Measurements from ENCODE around the gene TMEM132A.

The TMEM132A gene, protein sequence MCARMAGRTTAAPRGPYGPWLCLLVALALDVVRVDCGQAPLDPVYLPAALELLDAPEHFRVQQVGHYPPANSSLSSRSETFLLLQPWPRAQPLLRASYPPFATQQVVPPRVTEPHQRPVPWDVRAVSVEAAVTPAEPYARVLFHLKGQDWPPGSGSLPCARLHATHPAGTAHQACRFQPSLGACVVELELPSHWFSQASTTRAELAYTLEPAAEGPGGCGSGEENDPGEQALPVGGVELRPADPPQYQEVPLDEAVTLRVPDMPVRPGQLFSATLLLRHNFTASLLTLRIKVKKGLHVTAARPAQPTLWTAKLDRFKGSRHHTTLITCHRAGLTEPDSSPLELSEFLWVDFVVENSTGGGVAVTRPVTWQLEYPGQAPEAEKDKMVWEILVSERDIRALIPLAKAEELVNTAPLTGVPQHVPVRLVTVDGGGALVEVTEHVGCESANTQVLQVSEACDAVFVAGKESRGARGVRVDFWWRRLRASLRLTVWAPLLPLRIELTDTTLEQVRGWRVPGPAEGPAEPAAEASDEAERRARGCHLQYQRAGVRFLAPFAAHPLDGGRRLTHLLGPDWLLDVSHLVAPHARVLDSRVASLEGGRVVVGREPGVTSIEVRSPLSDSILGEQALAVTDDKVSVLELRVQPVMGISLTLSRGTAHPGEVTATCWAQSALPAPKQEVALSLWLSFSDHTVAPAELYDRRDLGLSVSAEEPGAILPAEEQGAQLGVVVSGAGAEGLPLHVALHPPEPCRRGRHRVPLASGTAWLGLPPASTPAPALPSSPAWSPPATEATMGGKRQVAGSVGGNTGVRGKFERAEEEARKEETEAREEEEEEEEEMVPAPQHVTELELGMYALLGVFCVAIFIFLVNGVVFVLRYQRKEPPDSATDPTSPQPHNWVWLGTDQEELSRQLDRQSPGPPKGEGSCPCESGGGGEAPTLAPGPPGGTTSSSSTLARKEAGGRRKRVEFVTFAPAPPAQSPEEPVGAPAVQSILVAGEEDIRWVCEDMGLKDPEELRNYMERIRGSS

GRCh38 chr11:60924110-60924905 is at the start of gene TMEM132A:
Gene TMEM132A (plus strand): TSS chr11:60924460. CDS start chr11:60924634, 174 bp downstream.
- DNase-seq (ENCODE audit: low read depth): no peak

DNA sequence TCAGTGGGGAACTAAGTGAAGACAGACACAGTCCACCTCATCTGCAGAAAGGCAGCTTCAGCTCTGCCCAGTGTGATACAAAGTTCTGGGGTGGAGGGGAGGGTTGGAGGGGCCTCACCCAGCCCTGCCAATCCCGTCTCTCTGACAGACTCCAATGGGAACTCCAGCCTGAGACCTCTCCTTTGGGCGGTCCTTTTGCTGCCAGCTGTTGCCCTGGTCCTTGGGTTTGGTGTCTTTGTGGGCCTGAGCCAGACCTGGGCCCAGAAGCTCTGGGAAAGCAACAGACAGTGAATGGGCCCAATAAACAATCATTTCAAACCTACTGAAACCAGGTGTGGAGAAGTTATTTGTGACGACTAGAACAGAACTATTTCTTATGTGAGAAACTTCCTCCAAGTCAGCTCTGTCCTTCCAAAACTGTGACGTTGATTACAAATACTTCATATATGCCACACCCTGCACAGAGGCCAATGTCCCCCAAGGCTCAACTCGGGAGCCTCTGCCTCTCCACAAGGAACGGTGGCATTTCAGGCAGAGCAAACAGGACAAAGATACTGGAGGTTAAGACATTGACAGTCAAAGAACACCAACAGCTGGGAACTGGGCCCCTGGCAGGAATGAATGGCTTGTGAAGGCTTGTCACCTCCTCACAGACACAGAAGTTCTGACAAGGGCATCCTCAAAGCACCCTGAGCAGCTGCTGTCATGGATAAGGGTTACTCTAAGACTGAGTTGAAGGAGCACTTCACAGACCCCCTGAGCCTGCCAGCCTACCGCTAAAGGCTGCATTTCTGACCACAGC is 48.7 kb upstream of the TMEM132A start:
- no peak for DNase-seq (ENCODE audit: low read depth)

- no peak for DNase-seq (ENCODE audit: low read depth)
Observed at GRCh38 chr11:60876168-60876485, 48.1 kb upstream of the TMEM132A start.

DNA sequence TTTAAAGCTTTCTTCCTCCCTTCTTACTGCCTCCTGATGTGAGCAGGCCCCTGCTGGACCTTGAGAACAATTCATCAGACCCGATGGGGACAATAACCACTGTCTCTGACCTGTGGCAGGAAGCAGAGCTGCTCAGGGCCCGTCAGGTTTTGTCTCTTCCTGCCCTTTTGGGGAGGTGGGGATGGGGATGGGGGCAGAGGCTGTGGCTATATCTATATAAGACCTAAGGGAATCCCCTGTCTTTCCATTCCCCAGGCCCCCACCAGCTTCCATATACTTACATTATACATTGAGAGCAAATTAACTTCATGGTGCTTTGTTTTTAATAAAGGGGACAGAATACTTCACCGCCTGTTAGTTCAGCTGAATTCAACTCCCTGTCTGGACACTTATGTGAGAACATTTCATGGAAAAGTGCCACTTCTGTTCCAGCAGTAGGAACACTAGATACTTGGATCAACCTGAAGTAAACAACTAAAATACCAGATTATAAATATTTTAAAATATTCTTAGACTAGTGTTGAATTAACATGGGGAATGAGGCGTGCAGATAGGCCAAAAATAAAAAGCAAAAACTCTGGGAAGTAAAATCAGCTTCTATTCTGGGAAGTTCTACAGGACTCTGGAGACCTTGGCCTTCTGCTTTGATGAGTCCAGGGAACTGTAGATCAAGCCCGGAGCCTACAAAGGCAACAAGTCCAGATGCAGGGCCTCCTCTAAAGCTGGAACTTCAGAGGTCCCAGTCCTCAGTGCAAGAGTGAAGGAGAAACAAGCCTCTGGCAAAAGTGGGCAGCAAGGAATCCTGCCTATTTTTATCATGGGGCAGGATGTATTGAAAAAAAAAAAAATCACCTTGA is 45.8 kb upstream of the TMEM132A start:
- no peak for DNase-seq (ENCODE audit: low read depth)

- no peak for DNase-seq (ENCODE audit: low read depth)
Observed at GRCh38 chr11:60879104-60879503, 45.2 kb upstream of the TMEM132A start.

- DNase-seq (ENCODE audit: low read depth): no peak
Observed at GRCh38 chr11:60879971-60880588, 44.2 kb upstream of the TMEM132A start.

- DNase-seq (ENCODE audit: low read depth): no peak
Observed at GRCh38 chr11:60880643-60881282, 43.5 kb upstream of the TMEM132A start.

GRCh38 chr11:60887556-60887955 is 36.7 kb upstream of the TMEM132A start:
- DNase-seq (ENCODE audit: low read depth): no peak

GRCh38 chr11:60889869-60890311 is 34.4 kb upstream of the TMEM132A start:
- DNase-seq (ENCODE audit: low read depth): no peak

DNA sequence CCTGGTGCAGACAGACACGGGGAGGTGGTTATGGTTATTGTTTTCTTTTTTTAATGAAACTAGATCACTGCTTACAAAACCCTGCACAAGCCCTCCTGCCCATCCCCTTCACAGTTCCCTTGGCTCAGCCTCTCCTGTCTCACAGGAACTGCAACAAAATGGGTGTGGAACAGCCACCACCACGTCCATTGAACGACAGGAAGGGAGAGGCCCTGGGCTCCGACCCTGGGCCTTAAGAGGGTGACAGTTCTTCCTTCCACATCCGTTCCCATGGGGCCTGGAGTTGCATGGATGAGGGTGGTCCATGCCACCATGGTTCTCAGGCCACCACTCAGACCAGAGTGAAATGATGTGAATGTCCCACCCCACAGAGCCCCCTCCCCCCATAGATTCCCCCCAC is 33.6 kb upstream of the TMEM132A start:
- DNase-seq (ENCODE audit: low read depth): no peak

GRCh38 chr11:60891103-60891741 is 33.0 kb upstream of the TMEM132A start:
- DNase-seq (ENCODE audit: low read depth): no peak

DNA sequence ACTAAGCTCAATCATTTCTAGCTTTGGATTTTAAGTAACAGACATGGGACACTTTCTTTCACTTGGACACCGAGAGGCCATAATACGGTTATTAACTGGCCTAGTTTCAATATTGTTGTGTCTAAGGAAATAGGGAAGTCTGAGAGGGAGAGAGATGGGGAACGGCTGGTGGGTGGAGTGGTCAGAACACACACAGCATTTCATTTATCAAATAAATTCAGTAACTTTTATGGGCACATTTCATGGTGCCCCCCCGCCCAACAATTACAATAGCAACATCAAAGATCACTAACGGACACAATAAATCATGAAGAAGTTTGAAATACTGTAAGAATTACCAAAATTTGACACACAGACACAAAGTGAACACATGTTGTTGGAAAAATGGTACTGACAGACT is 28.6 kb upstream of the TMEM132A start:
- DNase-seq (ENCODE audit: low read depth): no peak

DNA sequence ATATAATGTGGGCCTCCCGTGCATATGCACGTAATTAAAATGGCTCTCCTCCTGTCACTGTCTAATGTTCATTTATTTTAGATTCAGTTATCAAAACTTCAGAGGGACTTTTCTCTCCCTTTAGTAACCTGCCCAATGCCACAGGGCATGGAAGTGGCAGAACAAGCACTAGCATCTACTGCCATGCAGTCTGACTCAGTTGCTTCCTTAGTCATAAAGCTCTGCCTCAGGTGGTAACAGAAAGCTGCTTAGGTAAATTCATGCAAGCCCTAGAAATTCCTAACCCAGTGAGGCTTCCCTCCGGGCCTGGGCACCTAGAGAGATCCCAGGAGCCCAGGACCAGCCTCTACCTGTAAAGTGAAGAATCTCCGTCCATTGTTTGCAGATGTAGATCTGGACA is 26.8 kb upstream of the TMEM132A start:
- DNase-seq (ENCODE audit: low read depth): no peak

- no peak for DNase-seq (ENCODE audit: low read depth)
Observed at GRCh38 chr11:60899046-60899936, 25.0 kb upstream of the TMEM132A start.

DNA sequence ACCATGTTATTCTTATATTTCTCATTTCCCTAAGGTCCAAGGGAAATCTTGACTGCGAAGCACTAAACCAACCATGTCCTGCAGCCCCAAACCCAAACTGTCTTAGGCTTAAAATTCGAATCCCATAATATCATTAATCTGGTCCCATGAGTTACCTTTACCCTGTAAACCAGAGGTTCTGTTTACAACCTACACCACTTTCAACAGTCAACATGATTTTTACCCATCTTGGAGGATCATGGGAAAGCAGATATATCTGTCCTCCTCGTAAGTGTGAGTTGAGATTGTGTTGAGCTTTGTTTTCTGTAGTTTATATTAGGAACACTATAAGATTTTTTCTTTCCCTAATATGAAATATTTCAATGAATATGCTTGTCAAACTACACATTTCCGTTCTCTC is 24.3 kb upstream of the TMEM132A start:
- DNase-seq (ENCODE audit: low read depth): no peak

DNA sequence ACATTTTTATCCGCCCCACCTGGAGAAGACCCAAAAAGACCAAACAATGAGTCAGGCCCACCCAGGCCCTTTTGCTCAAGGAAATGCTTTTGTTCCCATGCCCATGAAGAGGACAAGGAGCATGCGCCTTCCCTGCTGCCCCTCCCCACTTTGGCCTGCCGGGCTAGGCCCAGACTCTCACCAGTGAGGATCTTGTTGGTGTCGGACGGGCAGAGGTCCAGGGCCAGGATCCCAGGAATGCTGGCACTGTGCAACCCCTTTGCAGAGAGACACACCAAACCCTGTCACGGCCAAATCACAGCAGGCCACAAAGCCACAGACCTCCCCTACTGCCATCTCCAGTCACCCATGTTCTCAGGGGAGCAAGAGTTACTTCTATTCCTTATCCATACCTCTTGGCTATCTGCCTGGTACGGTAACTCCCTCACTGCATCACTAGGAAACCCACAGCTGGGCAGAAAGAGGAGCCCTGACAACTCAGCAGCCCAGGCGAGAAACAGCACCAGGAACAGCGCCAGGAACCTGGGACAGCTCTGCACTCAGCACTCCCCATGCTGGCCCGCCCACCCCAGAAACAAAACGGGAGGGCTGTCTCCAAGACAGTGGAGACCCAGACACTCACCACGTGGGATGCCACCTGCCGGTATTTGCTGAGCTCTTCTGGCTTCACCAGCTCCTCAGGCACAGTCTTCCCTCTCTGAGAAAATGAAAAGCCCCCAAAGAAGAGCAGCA is 23.4 kb upstream of the TMEM132A start:
- no peak for DNase-seq (ENCODE audit: low read depth)

- DNase-seq (ENCODE audit: low read depth): no peak
Observed at GRCh38 chr11:60902625-60903024, 21.6 kb upstream of the TMEM132A start.
